Panc1 (cell line): Measurements from ENCODE around the gene C9orf85.

Experiments used
- POLR2AphosphoS5 ChIP-seq: IDR thresholded peaks from 2 replicates; pipeline ENCODE4 v1.6.1; 2012; ENCODE audit warnings: mild to moderate bottlenecking, low read depth, low read length, moderate library complexity
- REST ChIP-seq, 2 experiments: IDR thresholded peaks; 2 replicates each; pipeline ENCODE4 v1.6.1; 2011 to 2012; ENCODE audit warnings: low read depth in 2 of 2, control low read depth in 1 of 2, low read length in 1 of 2, mild to moderate bottlenecking in 1 of 2, moderate library complexity in 1 of 2; ENCODE audit not compliant: insufficient read depth in 1 of 2
- TF ChIP-seq, protein P1 (sequence below): fragments of 450-650 bp; IDR thresholded peaks from 2 replicates; pipeline ENCODE4 v1.5.1; 2017; ENCODE audit warnings: mild to moderate bottlenecking

GRCh38 chr9:71863631-71864030 is 47.8 kb upstream of the C9orf85 start:
- TF ChIP-seq REST (IDR thresholded peaks at IDR 0.05; ENCODE audit: insufficient read depth in 1 of 2, low read depth in 2 of 2, low read length in 1 of 2) (no peak), POLR2AphosphoS5 (no peak)
- TF ChIP-seq, protein P1, sequence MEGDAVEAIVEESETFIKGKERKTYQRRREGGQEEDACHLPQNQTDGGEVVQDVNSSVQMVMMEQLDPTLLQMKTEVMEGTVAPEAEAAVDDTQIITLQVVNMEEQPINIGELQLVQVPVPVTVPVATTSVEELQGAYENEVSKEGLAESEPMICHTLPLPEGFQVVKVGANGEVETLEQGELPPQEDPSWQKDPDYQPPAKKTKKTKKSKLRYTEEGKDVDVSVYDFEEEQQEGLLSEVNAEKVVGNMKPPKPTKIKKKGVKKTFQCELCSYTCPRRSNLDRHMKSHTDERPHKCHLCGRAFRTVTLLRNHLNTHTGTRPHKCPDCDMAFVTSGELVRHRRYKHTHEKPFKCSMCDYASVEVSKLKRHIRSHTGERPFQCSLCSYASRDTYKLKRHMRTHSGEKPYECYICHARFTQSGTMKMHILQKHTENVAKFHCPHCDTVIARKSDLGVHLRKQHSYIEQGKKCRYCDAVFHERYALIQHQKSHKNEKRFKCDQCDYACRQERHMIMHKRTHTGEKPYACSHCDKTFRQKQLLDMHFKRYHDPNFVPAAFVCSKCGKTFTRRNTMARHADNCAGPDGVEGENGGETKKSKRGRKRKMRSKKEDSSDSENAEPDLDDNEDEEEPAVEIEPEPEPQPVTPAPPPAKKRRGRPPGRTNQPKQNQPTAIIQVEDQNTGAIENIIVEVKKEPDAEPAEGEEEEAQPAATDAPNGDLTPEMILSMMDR, result no peak
